Astrocyte (in vitro differentiated cells and primary cell): ENCODE measurements around the gene GRHL1.

ENCODE experiments used
- CTCF ChIP-seq: IDR thresholded peaks from 2 replicates; pipeline ENCODE4 v1.5.1; 2011; ENCODE audit warnings: low read depth, mild to moderate bottlenecking, inconsistent platforms, low read length, moderate library complexity; ENCODE audit not compliant: insufficient read depth
- EZH2 ChIP-seq: IDR thresholded peaks from 2 replicates; pipeline ENCODE4 v1.6.1; 2012; ENCODE audit warnings: mild to moderate bottlenecking, low read length, inconsistent platforms; ENCODE audit not compliant: insufficient read depth

DNA sequence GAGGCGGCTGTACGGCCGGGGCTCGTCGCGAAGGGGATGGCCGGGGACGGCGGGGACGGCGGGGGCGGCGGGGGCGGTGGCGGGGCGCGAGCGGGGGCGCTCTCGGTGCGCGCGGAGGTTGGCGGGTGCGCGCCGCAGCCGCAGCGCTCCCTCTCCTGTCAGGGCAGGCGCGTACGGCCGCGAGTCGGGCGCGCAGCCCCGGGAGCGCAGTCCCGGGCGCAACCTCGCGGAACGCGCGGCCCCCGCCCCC is 296 bp upstream of the GRHL1 start:
- TF ChIP-seq CTCF (no peak), EZH2 (no peak)
